ENCODE results near the gene PCDHGA1. TPM values are rescaled to one million over a fixed set of nuclear protein-coding genes. Genes with fewer than 3 reads are reported as not detected.

Gene PCDHGA1
- polyA plus RNA-seq, 1 experiment: 2.2 TPM

DNA sequence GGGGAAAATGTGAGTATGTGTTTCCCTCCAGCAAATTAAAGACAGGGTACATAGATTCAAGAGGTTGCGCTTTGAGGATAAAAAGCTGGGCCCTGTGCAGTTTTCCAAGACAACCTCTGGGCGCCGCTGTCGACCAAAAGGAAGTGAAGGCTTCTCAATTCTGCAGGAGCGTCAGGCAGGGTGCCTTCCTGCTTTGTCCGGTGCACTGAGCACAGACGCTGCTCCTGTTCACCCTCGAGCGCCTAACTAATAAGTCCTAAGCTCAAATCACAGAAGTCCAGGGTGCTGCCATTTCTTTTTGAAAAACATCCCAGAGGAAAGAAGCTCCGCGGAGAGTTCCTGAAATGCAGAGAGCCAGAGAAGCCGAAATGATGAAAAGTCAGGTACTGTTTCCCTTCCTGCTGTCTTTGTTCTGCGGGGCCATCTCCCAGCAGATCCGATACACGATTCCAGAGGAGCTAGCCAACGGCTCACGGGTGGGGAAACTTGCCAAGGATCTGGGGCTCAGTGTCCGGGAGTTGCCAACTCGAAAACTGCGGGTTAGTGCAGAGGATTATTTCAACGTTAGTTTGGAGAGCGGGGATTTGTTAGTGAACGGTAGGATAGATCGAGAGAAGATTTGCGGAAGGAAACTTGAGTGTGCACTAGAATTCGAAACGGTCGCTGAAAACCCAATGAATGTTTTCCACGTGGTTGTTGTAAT is 19.8 kb downstream of the PCDHGA1 start, which contains the start of gene PCDHGB1:
Gene PCDHGB1, plus strand, starts transcription at position 183 of the 703 bp plus-strand sequence. Its CDS starts 162 bp downstream, at position 345.
- H3K4me3 ChIP-seq (ENCODE audit: low read depth, low read length): peak within 1 kb of the TSS; percentile 46
- DNase-seq (ENCODE audit: low read depth, low spot score): no peak
- no peak within 1 kb of the TSS for H3K27ac ChIP-seq (ENCODE audit: low read depth, low read length)
- TF ChIP-seq, protein P1, sequence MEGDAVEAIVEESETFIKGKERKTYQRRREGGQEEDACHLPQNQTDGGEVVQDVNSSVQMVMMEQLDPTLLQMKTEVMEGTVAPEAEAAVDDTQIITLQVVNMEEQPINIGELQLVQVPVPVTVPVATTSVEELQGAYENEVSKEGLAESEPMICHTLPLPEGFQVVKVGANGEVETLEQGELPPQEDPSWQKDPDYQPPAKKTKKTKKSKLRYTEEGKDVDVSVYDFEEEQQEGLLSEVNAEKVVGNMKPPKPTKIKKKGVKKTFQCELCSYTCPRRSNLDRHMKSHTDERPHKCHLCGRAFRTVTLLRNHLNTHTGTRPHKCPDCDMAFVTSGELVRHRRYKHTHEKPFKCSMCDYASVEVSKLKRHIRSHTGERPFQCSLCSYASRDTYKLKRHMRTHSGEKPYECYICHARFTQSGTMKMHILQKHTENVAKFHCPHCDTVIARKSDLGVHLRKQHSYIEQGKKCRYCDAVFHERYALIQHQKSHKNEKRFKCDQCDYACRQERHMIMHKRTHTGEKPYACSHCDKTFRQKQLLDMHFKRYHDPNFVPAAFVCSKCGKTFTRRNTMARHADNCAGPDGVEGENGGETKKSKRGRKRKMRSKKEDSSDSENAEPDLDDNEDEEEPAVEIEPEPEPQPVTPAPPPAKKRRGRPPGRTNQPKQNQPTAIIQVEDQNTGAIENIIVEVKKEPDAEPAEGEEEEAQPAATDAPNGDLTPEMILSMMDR (IDR thresholded peaks at IDR 0.05; ENCODE audit: low read depth, low read length): peak; percentile 54
- ChIA-PET POLR2A (interaction anchor here (0.6 kb wide), 1 partner anchor 33 kb away, joined by 3 read pairs; no protein-coding TSS in a partner anchor), CTCF (interaction anchor here (0.9 to 5.8 kb wide), 13 partner anchors 12 to 217 kb away, joined by 3 to 46 read pairs (median 7); partner anchors contain the start of genes PCDHGA1, PCDHGA10, PCDHGA2 and PCDHGA7)
- H3K9me3 ChIP-seq (ENCODE audit: control insufficient read depth, insufficient read depth, low read length): peaks cover 43% of the 10 kb centered on the region
- peaks cover 2% of the 10 kb centered on the region for H3K27me3 ChIP-seq (ENCODE audit: control insufficient read depth, insufficient read depth, low read length)

DNA sequence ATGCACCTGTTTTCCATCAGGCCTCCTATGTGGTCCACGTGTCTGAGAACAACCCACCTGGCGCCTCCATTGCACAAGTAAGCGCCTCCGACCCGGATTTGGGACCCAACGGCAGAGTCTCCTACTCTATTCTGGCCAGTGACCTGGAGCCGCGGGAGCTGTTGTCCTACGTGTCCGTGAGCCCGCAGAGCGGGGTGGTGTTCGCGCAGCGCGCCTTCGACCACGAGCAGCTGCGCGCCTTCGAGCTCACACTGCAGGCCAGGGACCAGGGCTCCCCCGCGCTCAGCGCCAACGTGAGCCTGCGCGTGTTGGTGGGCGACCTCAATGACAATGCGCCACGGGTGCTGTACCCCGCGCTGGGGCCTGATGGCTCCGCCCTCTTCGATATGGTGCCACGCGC is 21.3 kb downstream of the PCDHGA1 start:
- Histone ChIP-seq H3K9me3 (ENCODE audit: control insufficient read depth, insufficient read depth, low read length) (peaks cover 44% of the 10 kb centered on the region), H3K4me3 (ENCODE audit: low read depth, low read length) (no peak overlapping the region), H3K27me3 (ENCODE audit: control insufficient read depth, insufficient read depth, low read length) (peaks cover 2% of the 10 kb centered on the region), H3K27ac (ENCODE audit: low read depth, low read length) (no peak overlapping the region)
- TF ChIP-seq, protein P1 (IDR thresholded peaks at IDR 0.05; ENCODE audit: low read depth, low read length): no peak
- DNase-seq (ENCODE audit: low read depth, low spot score): no peak
- ChIA-PET POLR2A (no interaction called here), CTCF (interaction anchor here (0.6 to 5.8 kb wide), 6 partner anchors 17 to 212 kb away, joined by 3 to 46 read pairs (median 14); partner anchors contain the start of genes PCDHGA1, PCDHGB3 and TAF7)

DNA sequence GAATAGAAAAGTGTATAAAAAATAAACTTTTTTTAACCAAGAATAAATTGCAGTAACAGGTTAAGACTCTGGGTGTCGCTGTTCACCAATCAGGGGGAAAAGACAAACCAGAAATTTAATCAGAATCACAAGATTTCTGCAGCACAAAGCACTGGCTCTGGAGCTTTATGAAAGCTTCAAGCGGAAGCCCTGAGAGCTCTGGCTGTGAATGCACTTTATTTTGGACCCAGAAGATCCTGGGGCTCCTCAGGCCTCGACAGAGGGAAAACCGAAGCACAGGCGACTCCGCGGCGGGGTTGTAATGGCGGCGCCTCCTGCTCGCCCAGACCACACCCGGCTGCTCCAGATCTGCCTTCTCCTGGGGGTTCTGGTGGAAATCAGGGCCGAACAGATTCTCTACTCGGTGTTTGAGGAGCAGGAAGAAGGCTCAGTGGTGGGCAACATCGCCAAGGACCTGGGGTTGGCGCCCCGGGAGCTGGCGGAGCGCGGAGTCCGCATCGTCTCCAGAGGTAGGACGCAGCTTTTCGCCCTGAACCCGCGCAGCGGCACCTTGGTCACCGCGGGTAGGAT is 24.7 kb downstream of the PCDHGA1 start, which contains the start of gene PCDHGA4:
Gene PCDHGA4, plus strand, starts transcription at position 122 of the 570 bp plus-strand sequence. Its CDS starts 87 bp downstream, at position 209.
- peaks cover 2% of the 10 kb centered on the region for H3K27me3 ChIP-seq (ENCODE audit: control insufficient read depth, insufficient read depth, low read length)
- H3K4me3 ChIP-seq (ENCODE audit: low read depth, low read length): peak within 1 kb of the TSS; percentile 51
- ChIA-PET POLR2A (interaction anchor here (1.0 kb wide), 1 partner anchor 209 kb away, joined by 3 read pairs; no protein-coding TSS in a partner anchor), CTCF (interaction anchor here (1.1 to 2.7 kb wide), 9 partner anchors 16 to 212 kb away, joined by 3 to 35 read pairs (median 6); partner anchors contain the start of genes PCDHGA10, PCDHGA2, PCDHGB7 and TAF7)
- H3K27ac ChIP-seq (ENCODE audit: low read depth, low read length): peak within 1 kb of the TSS; percentile 33
- TF ChIP-seq, protein P1 (IDR thresholded peaks at IDR 0.05; ENCODE audit: low read depth, low read length): peak; percentile 54
- peaks cover 56% of the 10 kb centered on the region for H3K9me3 ChIP-seq (ENCODE audit: control insufficient read depth, insufficient read depth, low read length)
- DNase-seq (ENCODE audit: low read depth, low spot score): no peak

DNA sequence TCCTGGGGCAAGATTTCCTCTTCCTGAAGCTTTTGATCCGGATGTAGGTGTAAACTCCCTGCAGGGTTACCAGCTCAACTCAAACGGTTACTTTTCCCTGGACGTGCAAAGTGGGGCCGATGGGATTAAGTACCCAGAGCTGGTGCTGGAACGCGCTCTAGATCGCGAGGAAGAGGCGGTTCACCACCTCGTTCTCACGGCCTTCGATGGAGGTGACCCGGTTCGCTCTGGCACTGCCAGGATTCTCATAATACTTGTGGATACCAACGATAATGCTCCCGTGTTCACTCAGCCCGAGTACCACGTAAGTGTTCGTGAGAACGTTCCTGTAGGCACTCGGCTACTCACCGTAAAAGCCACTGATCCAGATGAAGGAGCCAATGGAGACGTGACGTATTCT is 25.3 kb downstream of the PCDHGA1 start:
- Histone ChIP-seq H3K27ac (ENCODE audit: low read depth, low read length) (no peak overlapping the region), H3K9me3 (ENCODE audit: control insufficient read depth, insufficient read depth, low read length) (peaks cover 57% of the 10 kb centered on the region), H3K4me3 (ENCODE audit: low read depth, low read length) (peak overlapping the region; percentile 51), H3K27me3 (ENCODE audit: control insufficient read depth, insufficient read depth, low read length) (peaks cover 4% of the 10 kb centered on the region)
- TF ChIP-seq, protein P1 (IDR thresholded peaks at IDR 0.05; ENCODE audit: low read depth, low read length): no peak
- CTCF ChIA-PET: interaction anchor here (1.1 to 2.7 kb wide), 10 partner anchors 17 to 211 kb away, joined by 3 to 35 read pairs (median 6); partner anchors contain the start of genes PCDHGA10, PCDHGA2, PCDHGB7 and TAF7
- DNase-seq (ENCODE audit: low read depth, low spot score): no peak
- POLR2A ChIA-PET: no interaction called here

Data from AG04450 (cell line).